DMS153 (cell line): ENCODE data around the gene PHF3.

Source experiments
- DNase-seq: peaks from one replicate; lab custom pipeline; 2025; lab: John Stamatoyannopoulos, UW

PHF3 gene

GRCh38 chr6:63649847-63650265 lies 14.3 kb downstream of the PHF3 start:
- DNase-seq = no peak

- no peak for DNase-seq
Observed at GRCh38 chr6:63652980-63653379, 17.4 kb downstream of the PHF3 start.

GRCh38 chr6:63660757-63661156 lies 25.2 kb downstream of the PHF3 start:
- DNase-seq = no peak

- DNase-seq = no peak
Observed at GRCh38 chr6:63661769-63662168, 26.2 kb downstream of the PHF3 start.

GRCh38 chr6:63663147-63663955 lies 27.7 kb downstream of the PHF3 start:
- no peak for DNase-seq

- DNase-seq = no peak
Observed at GRCh38 chr6:63663956-63664281, 28.3 kb downstream of the PHF3 start.

GRCh38 chr6:63671098-63671754 lies 35.6 kb downstream of the PHF3 start:
- DNase-seq = no peak

GRCh38 chr6:63672582-63673129 lies 37.1 kb downstream of the PHF3 start:
- DNase-seq = no peak

- no peak for DNase-seq
Observed at GRCh38 chr6:63673692-63674091, 38.1 kb downstream of the PHF3 start.

GRCh38 chr6:63674635-63675034 lies 39.0 kb downstream of the PHF3 start:
- DNase-seq = no peak

- DNase-seq = no peak
Observed at GRCh38 chr6:63675138-63675537, 39.5 kb downstream of the PHF3 start.

GRCh38 chr6:63676412-63677114 lies 41.0 kb downstream of the PHF3 start:
- no peak for DNase-seq

GRCh38 chr6:63677282-63677681 lies 41.7 kb downstream of the PHF3 start:
- DNase-seq = no peak

- DNase-seq = no peak
Observed at GRCh38 chr6:63683071-63683603, 47.5 kb downstream of the PHF3 start.

GRCh38 chr6:63685446-63686379 lies 50.1 kb downstream of the PHF3 start:
- DNase-seq = no peak

GRCh38 chr6:63689421-63689820 lies 53.8 kb downstream of the PHF3 start:
- DNase-seq = no peak

- no peak for DNase-seq
Observed at GRCh38 chr6:63690221-63690620, 54.6 kb downstream of the PHF3 start.

- DNase-seq = no peak
Observed at GRCh38 chr6:63705707-63706106, 70.1 kb downstream of the PHF3 start.

GRCh38 chr6:63706630-63707029 lies 71.0 kb downstream of the PHF3 start:
- no peak for DNase-seq

GRCh38 chr6:63708631-63709030 lies 73.0 kb downstream of the PHF3 start:
- DNase-seq = no peak

GRCh38 chr6:63709148-63709547 lies 73.5 kb downstream of the PHF3 start:
- no peak for DNase-seq
